Osteocyte (in vitro differentiated cells): ENCODE measurements around the gene ZNF598. TPM values are rescaled to one million over a fixed set of nuclear protein-coding genes. Genes with fewer than 3 reads are reported as not detected.

ENCODE experiments used
- DNase-seq: peaks from one replicate; pipeline ENCODE4 v3.0.0; 2021; ENCODE audit warnings: mixed read lengths; ENCODE audit not compliant: unreplicated experiment; ENCODE audit errors: extremely low spot score
- H3K27ac Mint-ChIP-seq: one replicate; pipeline ENCODE4 v1.8.0; 2021; ENCODE audit warnings: mild to moderate bottlenecking, mixed read lengths; ENCODE audit not compliant: unreplicated experiment
- H3K27me3 Mint-ChIP-seq: one replicate; pipeline ENCODE4 v1.8.0; 2021; ENCODE audit warnings: mixed read lengths; ENCODE audit not compliant: unreplicated experiment
- H3K36me3 Mint-ChIP-seq: one replicate; pipeline ENCODE4 v1.8.0; 2021; ENCODE audit warnings: mixed read lengths; ENCODE audit not compliant: unreplicated experiment
- H3K4me1 Mint-ChIP-seq: one replicate; pipeline ENCODE4 v1.8.0; 2021; ENCODE audit warnings: mixed read lengths; ENCODE audit not compliant: unreplicated experiment
- H3K4me3 Mint-ChIP-seq: one replicate; pipeline ENCODE4 v1.8.0; 2021; ENCODE audit warnings: mild to moderate bottlenecking, moderate library complexity, mixed read lengths; ENCODE audit not compliant: unreplicated experiment
- H3K9me3 Mint-ChIP-seq: one replicate; pipeline ENCODE4 v1.8.0; 2021; ENCODE audit warnings: mixed read lengths; ENCODE audit not compliant: unreplicated experiment
- CTCF ChIP-seq: fragments of 200-600 bp; sonication (generic); IDR thresholded peaks from 2 replicates; pipeline ENCODE4 v1.5.0; 2021; ENCODE audit warnings: antibody characterized with exemption, mild to moderate bottlenecking, moderate library complexity
- total RNA-seq: library from RNA; stranded (reverse); gene quantifications from 2 replicates; pipeline ENCODE4 v1.2.1, GENCODE V29; 2021

Gene ZNF598
- total RNA-seq, 1 donor from 2014 or later: 46.9 TPM

- H3K36me3 Mint-ChIP-seq: peaks cover 9% of the 10 kb centered on the region
Observed at GRCh38 chr16:1978476-1979120, 31.0 kb downstream of the ZNF598 start.

GRCh38 chr16:1977875-1978268 lies 31.7 kb downstream of the ZNF598 start:
- no peak for TF ChIP-seq CTCF
- DNase-seq: no peak
- H3K27ac Mint-ChIP-seq: no peak overlapping the region
- peaks cover 9% of the 10 kb centered on the region for H3K36me3 Mint-ChIP-seq
- peaks cover 6% of the 10 kb centered on the region for H3K4me1 Mint-ChIP-seq
- H3K9me3 Mint-ChIP-seq: no peaks in the 10 kb centered on the region
- H3K27me3 Mint-ChIP-seq: peaks cover 9% of the 10 kb centered on the region
- no peak overlapping the region for H3K4me3 Mint-ChIP-seq

More at GRCh38 chr16:1978476-1979120, 31.0 kb downstream of the ZNF598 start:
- Mint-ChIP-seq H3K4me3 (no peak overlapping the region), H3K27ac (no peak overlapping the region), H3K9me3 (no peaks in the 10 kb centered on the region), H3K27me3 (peaks cover 9% of the 10 kb centered on the region), H3K4me1 (peaks cover 3% of the 10 kb centered on the region)
- no peak for DNase-seq
- TF ChIP-seq CTCF: no peak

GRCh38 chr16:1976951-1977874 lies 32.4 kb downstream of the ZNF598 start:
- no peak for DNase-seq
- Mint-ChIP-seq H3K36me3 (peaks cover 9% of the 10 kb centered on the region), H3K9me3 (no peaks in the 10 kb centered on the region), H3K4me3 (no peak overlapping the region), H3K27me3 (peaks cover 9% of the 10 kb centered on the region), H3K4me1 (peaks cover 10% of the 10 kb centered on the region), H3K27ac (no peak overlapping the region)
- TF ChIP-seq CTCF: no peak

GRCh38 chr16:1976216-1976520 lies 33.5 kb downstream of the ZNF598 start:
- DNase-seq: no peak
- Mint-ChIP-seq H3K4me3 (no peak overlapping the region), H3K27me3 (peaks cover 9% of the 10 kb centered on the region), H3K4me1 (peaks cover 19% of the 10 kb centered on the region), H3K9me3 (no peaks in the 10 kb centered on the region), H3K36me3 (peaks cover 12% of the 10 kb centered on the region), H3K27ac (no peak overlapping the region)
- no peak for TF ChIP-seq CTCF
